HepG2 (cell line): ENCODE data around the gene SEPTIN2. TPM values are rescaled to one million over a fixed set of nuclear protein-coding genes. Genes with fewer than 3 reads are reported as not detected.

ENCODE experiments used
- BHLHE40 ChIP-seq: IDR thresholded peaks from 2 replicates; pipeline ENCODE4 v1.6.1; 2011; ENCODE audit warnings: low read length, improper control_type of control experiment
- BRF2 ChIP-seq: sonication (generic); formaldehyde crosslinking; IDR thresholded peaks from 2 replicates; pipeline ENCODE4 v1.8.1; 2022; ENCODE audit warnings: mild to moderate bottlenecking, missing genetic modification reagents
- EZH2 ChIP-seq: conservative IDR thresholded peaks from 2 replicates; pipeline ENCODE4 v1.6.1; 2012; ENCODE audit warnings: mild to moderate bottlenecking, low read depth, low read length, moderate library complexity
- HOXD1 ChIP-seq: sonication (generic); formaldehyde crosslinking; IDR thresholded peaks from 2 replicates; pipeline ENCODE4 v1.5.0; 2020; ENCODE audit warnings: missing genetic modification reagents
- MXI1 ChIP-seq: IDR thresholded peaks from 3 replicates; pipeline ENCODE4 v1.6.1; 2012; ENCODE audit warnings: low read depth, low read length, inconsistent platforms, borderline replicate concordance
- MYPOP ChIP-seq: sonication (generic); formaldehyde crosslinking; IDR thresholded peaks from 2 replicates; pipeline ENCODE4 v1.8.1; 2023; ENCODE audit warnings: mild to moderate bottlenecking, moderate library complexity, missing genetic modification reagents
- PRDM4 ChIP-seq: sonication (generic); formaldehyde crosslinking; IDR thresholded peaks from 2 replicates; pipeline ENCODE4 v1.9.0; 2021; ENCODE audit warnings: missing genetic modification reagents, borderline replicate concordance
- SETDB1 ChIP-seq: sonication (generic); formaldehyde crosslinking; IDR thresholded peaks from 2 replicates; pipeline ENCODE4 v1.5.1; 2020; ENCODE audit warnings: missing genetic modification reagents, mild to moderate bottlenecking, borderline replicate concordance
- ZFP37 ChIP-seq: sonication (generic); formaldehyde crosslinking; IDR thresholded peaks from 2 replicates; pipeline ENCODE4 v1.4.0; 2020; ENCODE audit warnings: missing genetic modification reagents, borderline replicate concordance
- ZKSCAN1 ChIP-seq: fragments of 150-350 bp; IDR thresholded peaks from 2 replicates; pipeline ENCODE4 v1.6.1; 2014; ENCODE audit warnings: low read length
- ZNF253 ChIP-seq: sonication (generic); formaldehyde crosslinking; IDR thresholded peaks from 2 replicates; pipeline ENCODE4 v1.8.0; 2022; ENCODE audit warnings: mild to moderate bottlenecking, missing genetic modification reagents, borderline replicate concordance
- ZNF431 ChIP-seq: sonication (generic); formaldehyde crosslinking; IDR thresholded peaks from 2 replicates; pipeline ENCODE4 v1.9.0; 2022; ENCODE audit warnings: missing genetic modification reagents, low read depth, mild to moderate bottlenecking, borderline replicate concordance
- ZNF589 ChIP-seq: sonication (generic); formaldehyde crosslinking; conservative IDR thresholded peaks from 2 replicates; pipeline ENCODE4 v1.8.0; 2022; ENCODE audit warnings: mild to moderate bottlenecking, moderate library complexity, missing genetic modification reagents
- ZNF672 ChIP-seq: sonication (generic); formaldehyde crosslinking; IDR thresholded peaks from 2 replicates; pipeline ENCODE4 v1.8.1; 2022; ENCODE audit warnings: missing genetic modification reagents
- ZNF879 ChIP-seq: sonication (generic); formaldehyde crosslinking; IDR thresholded peaks from 2 replicates; pipeline ENCODE4 v1.8.1; 2023; ENCODE audit warnings: missing genetic modification reagents
- polyA plus RNA-seq, 8 experiments: library from polyadenylated mRNA; depleted of rRNA in 3 of 8; stranded (reverse) in 7 of 8; unstranded in 1 of 8; fragments of >200 nt; fragmentation: Illumina TruSeq in 4 of 8; extraction: Trizol in 4 of 8; gene quantifications; 2 replicates each; pipeline versions ENCODE4 v1.2.1 to v1.2.3, GENCODE V29; 2011 to 2016; ENCODE audit warnings: low read depth in 4 of 8, missing spikeins in 1 of 8, mixed read lengths in 1 of 8; ENCODE audit not compliant: insufficient read depth in 1 of 8
- total RNA-seq, 5 experiments: library from RNA; depleted of rRNA; stranded (reverse); fragments of >200 nt; fragmentation: Illumina TruSeq; extraction: Trizol; gene quantifications; 2 replicates each; pipeline ENCODE4 v1.2.3, GENCODE V29; 2016; ENCODE audit warnings: low read depth in 1 of 5
- TF ChIP-seq, protein P1 (sequence below): sonication (generic); formaldehyde crosslinking; IDR thresholded peaks from 2 replicates; pipeline ENCODE4 v1.8.0; 2023; ENCODE audit warnings: mild to moderate bottlenecking, missing genetic modification reagents
- TF ChIP-seq, protein P2 (sequence below): sonication (generic); formaldehyde crosslinking; IDR thresholded peaks from 2 replicates; pipeline ENCODE4 v1.5.0; 2020; ENCODE audit warnings: missing genetic modification reagents
- TF ChIP-seq, protein P3 (sequence below): fragments of 450-650 bp; IDR thresholded peaks from 2 replicates; pipeline ENCODE4 v1.6.1; 2017
- TF ChIP-seq, protein P4 (sequence below): IDR thresholded peaks from 2 replicates; pipeline ENCODE4 v1.6.1; 2016; ENCODE audit warnings: mild to moderate bottlenecking, missing biosample characterization, missing genetic modification reagents

Gene SEPTIN2
- total and polyA plus RNA-seq, 2 of the 13 experiments (the other 11 are each of a cell fraction or from before 2014, with no cell fraction given): 493 to 733 TPM

GRCh38 chr2:241315879-241316631 lies at the start of gene SEPTIN2 (continued):
- TF ChIP-seq BRF2 (CRISPR knock-in tag) (no peak), EZH2 (no peak), BHLHE40 (no peak), ZNF253 (0 out of 2 replicates have a peak, but pooled peaks have one; percentile 83), ZFP37 (CRISPR knock-in tag) (0 out of 2 replicates have a peak, but pooled peaks have one; percentile 76), MYPOP (CRISPR knock-in tag) (peak; percentile 66; the same call in 1 of the 2 replicates), MXI1 (peak; percentile 13; the same call in 1 of the 3 replicates), SETDB1 (CRISPR knock-in tag) (0 out of 2 replicates have a peak, but pooled peaks have one; percentile 60), ZNF672 (no peak), ZNF589 (CRISPR knock-in tag) (no peak; the same call in 1 of the 2 replicates), ZNF431 (CRISPR knock-in tag) (peak; percentile 66; the same call in 1 of the 2 replicates), PRDM4 (CRISPR knock-in tag) (no peak), HOXD1 (CRISPR knock-in tag) (peak; percentile 47; the same call in 1 of the 2 replicates), ZKSCAN1 (no peak), ZNF879 (CRISPR knock-in tag) (no peak; the same call in 1 of the 2 replicates)
- TF ChIP-seq, protein P1, sequence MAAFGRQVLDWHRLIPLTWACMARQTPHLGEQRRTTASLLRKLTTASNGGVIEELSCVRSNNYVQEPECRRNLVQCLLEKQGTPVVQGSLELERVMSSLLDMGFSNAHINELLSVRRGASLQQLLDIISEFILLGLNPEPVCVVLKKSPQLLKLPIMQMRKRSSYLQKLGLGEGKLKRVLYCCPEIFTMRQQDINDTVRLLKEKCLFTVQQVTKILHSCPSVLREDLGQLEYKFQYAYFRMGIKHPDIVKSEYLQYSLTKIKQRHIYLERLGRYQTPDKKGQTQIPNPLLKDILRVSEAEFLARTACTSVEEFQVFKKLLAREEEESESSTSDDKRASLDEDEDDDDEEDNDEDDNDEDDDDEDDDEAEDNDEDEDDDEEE (CRISPR knock-in tag): peak; percentile 90
- TF ChIP-seq, protein P2, sequence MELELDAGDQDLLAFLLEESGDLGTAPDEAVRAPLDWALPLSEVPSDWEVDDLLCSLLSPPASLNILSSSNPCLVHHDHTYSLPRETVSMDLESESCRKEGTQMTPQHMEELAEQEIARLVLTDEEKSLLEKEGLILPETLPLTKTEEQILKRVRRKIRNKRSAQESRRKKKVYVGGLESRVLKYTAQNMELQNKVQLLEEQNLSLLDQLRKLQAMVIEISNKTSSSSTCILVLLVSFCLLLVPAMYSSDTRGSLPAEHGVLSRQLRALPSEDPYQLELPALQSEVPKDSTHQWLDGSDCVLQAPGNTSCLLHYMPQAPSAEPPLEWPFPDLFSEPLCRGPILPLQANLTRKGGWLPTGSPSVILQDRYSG (CRISPR knock-in tag): no peak
- TF ChIP-seq, protein P3, sequence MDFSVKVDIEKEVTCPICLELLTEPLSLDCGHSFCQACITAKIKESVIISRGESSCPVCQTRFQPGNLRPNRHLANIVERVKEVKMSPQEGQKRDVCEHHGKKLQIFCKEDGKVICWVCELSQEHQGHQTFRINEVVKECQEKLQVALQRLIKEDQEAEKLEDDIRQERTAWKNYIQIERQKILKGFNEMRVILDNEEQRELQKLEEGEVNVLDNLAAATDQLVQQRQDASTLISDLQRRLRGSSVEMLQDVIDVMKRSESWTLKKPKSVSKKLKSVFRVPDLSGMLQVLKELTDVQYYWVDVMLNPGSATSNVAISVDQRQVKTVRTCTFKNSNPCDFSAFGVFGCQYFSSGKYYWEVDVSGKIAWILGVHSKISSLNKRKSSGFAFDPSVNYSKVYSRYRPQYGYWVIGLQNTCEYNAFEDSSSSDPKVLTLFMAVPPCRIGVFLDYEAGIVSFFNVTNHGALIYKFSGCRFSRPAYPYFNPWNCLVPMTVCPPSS: no peak
- TF ChIP-seq, protein P4, sequence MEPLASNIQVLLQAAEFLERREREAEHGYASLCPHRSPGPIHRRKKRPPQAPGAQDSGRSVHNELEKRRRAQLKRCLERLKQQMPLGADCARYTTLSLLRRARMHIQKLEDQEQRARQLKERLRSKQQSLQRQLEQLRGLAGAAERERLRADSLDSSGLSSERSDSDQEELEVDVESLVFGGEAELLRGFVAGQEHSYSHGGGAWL (CRISPR knock-in tag): peak; percentile 28; the same call in 1 of the 2 replicates
